ENCODE results near the gene CTNNA2.
A peak's percentile ranks its signal among the peaks of the same experiment; 100 is the strongest.
"Not testable (repeated sequence)": the region's sequence is repeated elsewhere in the genome, so short reads cannot be mapped to it uniquely, and the experiment has no call there.

Gene CTNNA2

DNA sequence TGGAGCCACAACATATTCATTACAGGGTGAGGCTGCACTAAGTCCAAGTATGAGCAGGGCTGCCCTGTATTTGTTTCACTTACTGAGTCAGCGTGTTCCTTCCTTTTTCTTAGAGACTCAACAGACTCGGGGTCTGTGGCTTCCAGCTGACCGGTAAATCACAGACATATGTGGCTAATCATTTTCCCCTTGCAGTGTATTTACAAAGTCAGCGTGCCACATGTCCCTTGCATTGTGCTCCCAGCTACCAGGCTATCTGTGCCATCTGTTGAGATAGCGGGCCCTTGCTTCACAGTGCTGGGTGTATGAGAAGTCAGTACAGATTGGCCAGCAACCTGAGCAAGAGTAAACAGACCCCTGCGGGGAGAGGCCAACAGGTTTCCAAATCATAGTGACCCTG lies 537.4 kb downstream of the CTNNA2 start:
- no peak for DNase-seq

DNA sequence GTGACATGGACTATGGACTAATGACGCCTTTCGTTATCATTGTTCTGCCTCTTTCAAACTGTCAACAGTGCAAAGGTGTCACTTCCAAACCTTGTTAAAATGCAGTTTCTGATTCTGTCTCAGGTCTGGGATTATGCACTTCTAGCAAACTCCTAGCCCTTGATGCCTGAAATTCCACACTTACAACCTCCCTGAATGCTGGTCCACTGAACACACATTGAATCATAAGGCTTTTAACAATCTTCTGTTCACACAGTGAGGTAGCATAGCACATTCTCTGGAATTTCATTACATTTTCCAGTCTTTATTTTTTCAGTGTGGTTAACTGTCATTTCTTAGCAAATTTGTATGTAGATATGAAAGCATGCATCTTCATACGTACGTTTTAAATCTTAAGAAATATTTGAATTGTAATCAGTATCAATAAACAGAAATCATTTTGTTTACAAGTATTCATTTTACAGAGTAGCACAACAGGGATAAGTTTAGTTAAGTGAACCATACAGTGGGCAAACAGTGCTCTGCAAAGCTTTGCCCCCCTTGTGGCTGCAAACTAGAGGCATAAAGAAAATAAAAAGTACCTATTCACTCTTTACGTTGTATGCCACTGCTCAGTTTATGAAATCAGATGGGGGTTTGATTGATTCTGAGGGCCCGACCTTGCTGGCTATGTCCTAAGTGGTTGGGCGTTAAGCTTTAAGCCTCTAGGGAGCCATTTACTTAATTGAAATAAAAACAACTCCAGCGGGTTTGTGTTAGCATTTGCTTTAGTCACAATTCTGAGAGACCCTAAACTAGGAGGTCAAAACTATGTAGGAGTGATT lies 540.9 kb downstream of the CTNNA2 start:
- DNase-seq: no peak

DNA sequence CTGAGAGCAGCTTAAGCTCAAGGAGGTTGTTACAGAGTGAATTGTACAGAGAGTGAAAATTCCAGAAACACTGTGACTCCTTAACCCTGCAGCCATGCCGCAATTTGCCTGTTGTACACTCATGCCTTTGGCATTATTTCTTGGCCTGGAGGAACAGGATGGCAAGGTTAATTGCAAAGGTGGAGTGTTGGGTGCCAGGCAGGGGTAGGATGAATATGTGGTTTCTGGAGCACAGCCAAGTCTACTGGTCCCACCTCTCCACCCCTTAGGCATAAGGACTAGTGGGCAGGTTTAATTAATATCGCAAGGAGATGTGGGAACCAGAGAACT lies 541.5 kb downstream of the CTNNA2 start:
- DNase-seq: no peak

DNA sequence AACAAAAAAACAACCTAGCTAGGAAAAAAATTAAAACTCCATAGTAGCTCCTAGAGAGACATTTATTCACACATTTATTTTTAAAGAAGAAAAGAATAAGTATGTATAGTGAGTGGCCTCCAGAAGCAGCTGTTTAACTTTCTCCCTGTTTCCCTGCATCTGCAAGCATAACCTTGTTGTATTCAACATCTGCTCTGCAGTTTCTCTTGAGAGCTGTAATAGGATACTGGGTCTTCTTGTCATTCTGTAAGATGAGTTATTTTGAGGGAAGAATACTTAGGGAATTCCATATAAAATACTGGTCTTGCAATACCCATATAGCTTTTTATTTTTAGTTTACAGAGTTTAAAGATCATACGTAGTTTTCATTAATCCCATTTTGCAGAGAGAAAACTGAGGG lies 545.1 kb downstream of the CTNNA2 start:
- DNase-seq: no peak

DNA sequence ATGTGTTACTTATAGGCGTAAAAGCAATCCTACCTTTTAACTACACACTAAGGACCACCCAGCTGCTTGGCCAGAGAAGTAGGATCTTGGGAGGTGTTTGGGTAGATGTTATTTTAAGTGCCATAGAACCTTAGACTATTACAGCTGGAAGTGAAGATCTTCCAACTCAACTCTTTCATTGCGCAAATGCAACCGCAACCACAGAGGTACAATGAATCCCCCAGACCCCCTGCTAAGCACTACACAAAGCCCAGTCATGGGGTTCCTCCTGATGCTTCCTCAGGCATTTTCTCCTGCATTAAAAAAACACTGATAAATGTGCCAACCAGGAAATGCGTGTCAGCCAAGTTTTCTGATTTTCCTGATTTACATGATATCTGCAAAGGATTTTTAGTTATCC lies 545.7 kb downstream of the CTNNA2 start:
- DNase-seq: no peak

DNA sequence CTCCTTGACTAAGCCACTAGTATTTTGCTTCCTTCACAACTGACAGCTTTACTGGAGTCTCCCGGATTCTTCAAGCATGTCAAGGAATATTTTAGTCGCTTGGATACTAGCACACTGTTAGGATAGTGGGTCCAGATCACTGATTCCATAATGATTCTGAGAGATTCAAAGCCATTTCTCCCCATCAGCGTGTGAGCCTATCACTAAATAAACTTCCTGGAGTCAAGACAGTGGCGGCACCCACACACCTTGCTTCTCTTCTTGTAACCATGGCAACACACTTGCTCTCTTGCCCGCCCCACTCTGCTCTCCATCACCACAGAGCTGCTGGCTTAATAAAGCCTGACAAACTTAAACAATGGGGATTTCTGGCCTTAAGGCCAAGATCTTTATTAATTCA lies 546.6 kb downstream of the CTNNA2 start:
- DNase-seq: no peak

DNA sequence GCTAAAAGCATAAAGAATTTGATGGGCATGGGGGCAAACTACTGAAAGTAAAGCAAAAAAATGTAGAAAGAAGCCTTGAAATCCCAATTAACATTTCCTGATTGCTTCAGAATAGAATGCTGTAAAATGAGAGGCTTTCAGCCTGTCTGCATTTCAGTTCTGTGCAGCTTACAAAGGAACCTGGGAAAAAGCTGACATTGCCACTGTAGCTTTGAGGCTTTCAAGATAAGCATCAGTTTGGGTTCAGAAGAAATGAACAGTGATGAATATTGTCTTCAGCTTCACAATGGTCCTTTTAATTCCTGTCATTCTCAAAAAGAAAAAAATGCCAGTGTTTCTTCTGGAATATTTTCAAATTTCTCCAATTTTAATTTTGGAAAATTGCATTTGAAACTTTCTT lies 549.0 kb downstream of the CTNNA2 start:
- no peak for DNase-seq

DNA sequence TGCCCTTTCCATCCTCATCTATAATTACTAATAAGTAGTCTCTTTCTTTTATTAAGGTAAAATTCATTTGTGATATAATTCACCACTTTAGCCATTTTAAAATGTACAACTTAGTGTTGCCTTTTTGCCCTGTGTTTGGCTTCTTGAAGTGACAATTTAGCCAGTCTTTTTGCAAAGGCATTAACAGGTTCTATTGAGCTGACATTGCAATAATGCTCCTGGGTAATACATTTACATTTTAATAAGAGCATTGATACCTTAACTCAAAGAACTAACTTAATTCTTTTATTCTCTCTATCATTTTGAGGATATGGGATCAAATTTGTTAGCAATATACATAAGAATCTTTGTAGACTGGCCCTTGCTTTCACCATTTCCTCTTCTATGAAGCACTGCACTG lies 549.4 kb downstream of the CTNNA2 start:
- no peak for DNase-seq

DNA sequence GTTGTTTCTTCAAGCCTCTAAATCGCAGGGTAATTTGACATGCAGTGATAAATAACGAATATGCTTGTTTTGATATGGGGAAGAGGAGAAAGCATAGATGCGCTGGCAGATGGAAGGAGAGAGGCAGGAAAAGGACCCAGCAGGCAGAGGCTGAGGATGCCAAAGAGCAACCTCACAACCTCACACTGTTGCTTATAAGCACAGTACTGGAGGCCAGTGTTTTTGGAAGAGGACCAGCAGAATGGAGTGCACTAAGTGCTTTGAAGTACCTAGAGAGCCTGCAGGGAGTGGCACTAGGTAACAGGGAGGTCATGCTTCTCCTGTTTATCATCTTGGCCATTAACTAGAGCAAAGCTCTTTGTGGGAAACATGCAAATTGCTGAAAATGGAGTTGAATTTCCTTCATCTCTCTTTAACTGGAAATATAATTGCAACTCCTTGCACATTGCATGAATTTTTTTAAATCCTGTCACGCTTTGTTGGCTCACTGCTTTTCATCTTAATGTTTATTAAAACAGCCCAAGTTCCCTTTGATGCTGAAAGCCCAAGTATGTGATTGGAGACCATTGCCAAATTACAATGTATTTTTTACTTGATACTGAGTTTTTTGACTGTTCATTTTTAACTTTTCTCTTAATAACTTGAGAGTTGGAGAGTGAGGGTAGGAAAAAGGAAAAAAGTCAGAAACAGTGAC lies 555.3 kb downstream of the CTNNA2 start:
- DNase-seq: no peak

DNA sequence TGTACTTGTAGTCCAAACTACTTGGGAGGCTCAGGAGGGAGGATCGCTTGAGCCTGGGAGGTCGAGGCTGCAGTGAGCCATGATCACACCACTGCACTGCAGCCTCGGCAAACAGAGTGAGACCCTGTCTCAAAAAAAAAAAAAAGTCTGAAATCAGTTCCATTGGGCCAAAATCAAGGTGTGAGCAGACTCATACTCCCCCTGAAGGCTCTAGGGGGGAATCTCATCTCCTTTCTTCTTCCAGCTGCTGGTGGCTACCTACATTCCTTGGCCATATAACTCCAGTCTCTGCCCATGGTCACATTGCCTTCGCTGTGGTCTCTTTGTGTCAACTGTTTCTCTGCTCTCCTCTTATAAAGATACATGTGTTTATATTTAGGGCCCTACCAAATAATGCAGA lies 557.7 kb downstream of the CTNNA2 start:
- DNase-seq: no peak

DNA sequence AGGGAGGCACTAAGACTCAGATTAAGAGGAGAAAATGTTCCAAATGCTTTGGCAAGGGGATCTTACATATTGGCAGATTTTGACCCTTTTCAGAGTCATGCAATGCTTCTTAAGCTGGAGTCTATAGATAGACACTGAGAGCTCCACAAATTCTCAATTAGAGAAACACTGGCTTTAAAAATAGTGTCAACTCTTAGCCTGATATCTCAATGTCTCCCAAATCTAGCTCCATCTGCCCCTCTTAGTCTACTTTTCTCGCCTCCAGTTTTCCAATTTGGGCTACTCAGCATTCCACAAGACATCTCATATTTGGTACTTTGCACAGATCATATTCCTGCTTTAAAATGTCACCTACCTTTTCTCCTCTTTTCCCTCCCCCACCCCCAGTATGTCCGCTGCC lies 559.1 kb downstream of the CTNNA2 start:
- no peak for DNase-seq

DNA sequence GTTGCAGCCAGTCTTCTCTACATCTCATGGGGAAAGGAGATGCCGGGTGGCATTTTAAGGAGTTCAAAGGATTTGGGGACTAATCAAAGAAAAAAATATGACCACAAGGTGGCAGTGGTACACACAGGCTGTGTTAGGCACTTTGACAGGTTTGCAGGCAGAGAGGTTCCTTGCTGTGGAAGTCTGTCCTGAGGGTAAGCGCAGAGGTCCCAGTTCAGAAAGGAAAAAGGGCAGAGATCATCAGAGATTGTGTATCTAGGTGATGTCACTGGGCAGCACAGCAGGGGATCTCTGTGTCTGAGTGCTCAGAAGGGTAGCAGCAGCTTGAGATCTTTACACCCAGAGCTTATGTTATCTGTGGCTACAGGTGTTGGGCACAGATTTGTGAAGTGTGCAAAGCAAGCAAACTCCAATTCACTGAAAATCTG lies 560.3 kb downstream of the CTNNA2 start:
- peak; percentile 19 for DNase-seq

DNA sequence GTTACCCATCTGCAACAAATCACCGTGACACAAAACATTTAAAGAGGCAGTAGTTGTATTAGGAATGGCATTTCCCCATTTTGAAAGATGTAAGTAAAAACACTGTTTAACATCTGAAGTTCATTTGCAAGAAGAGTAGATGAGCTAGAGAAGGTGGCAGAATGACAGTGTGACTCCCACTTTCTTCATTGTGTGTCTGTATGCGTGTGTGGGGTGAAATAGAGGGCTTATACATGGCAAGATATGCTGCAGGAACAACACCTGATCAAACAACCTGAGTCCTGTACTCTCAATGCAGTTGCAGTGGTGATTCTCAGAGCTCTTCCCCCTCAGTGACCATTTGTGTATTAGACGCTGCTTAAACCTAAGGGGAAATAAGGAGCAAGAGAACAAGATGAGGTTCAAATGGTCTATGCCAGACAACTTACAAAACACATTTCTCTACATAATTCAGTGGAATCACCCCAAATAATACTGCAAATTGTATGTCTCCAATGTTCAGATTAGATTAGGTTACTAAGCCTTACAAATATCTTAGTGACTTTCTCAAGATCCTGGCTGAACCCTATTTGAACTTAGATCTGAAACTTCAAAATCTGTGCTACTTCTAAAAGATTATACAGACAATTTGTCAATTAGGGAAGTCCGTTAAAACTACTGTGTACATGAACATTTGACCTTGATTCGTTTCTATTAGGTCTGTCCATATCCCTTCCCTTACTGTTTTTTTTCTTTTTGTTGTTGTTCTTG lies 561.6 kb downstream of the CTNNA2 start:
- no peak for DNase-seq

DNA sequence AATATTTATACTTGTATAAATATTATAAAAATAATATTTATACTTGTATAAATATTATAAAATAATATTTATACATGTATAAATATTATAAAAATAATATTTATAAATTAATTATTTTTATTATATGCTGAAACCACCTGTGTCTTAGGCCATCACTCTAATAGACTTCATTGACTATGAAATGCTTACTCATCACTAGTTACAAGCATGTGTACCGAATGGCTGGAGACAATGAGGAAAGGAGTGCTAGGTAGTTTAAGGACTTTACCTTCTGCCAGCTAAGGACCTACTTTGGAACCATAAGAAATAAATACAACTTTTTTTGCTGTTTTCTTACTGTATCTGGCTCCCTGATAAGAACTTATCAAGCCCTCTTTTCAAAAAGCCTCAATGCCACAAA lies 562.9 kb downstream of the CTNNA2 start:
- DNase-seq: no peak

DNA sequence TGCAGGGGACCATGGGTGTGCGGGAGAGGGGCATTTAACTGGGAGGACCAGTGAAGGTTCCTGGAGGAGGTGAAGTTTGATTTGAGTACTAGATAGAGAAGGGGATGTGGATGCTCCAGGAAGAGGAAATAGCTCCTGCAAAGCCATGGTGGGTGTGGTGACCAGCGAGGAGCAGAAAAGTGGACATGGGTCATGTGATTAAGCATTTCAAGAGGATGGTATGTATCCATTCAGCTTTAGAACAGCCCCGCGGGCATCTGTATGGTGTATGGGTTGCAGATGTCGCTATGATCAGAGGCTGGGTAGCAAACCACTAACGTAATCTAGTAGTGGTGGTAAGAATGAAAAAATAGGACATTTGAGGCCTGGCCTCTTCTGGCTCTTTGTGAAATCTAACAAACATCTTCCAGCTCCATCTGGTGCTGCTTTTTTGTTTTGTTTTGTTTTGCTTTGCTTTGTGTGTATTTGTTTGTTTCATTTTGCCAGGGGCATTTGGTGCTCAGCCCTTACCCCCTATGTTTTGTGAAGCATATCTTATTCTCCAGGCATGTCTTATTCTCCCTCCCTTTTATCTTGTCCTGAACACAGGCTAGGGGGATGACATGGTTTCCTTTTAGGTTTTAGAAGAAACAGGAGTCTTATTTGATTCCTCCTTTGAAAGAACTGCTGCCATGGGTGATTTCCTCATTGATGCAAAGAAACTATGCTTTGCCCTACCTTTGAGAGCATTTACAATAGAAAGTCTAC lies 565.6 kb downstream of the CTNNA2 start:
- DNase-seq: no peak

DNA sequence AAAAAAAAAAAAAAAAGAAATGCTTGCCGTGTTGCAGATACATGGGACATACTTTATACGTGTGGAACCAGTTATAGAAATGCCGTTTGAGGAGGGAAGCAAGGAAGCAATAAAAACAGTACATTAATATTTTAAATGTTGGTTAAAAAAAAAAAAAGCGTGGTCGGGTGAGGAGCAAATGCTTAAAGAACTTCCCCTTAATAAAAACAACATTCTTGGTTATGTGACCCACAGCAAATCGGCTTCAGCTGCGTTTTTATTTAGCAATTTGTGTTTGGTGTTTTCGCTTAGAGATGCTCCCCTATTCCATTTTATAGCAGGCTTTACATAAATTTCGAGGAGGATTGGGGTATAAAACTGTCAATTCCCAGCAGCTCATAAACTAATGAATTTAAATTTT lies 568.1 kb downstream of the CTNNA2 start:
- DNase-seq: no peak

DNA sequence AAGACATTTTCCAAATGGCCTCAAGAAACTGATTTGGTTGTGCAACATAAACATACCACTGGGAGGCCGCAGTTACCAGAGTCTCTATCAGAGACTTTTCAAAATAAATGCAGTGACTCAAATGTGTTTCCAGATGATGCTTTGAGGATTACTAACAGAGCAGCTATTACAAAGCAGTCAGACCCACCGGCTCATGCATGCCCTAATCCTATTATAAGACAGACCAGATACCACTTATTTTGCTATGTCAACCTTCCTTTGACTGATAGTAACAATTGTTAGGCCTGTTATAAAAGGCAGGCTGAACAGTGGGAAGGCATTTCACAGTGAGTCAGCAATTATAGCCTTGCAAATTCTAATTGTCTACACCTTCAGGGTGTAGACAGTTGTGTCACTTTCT lies 574.0 kb downstream of the CTNNA2 start:
- DNase-seq: no peak

DNA sequence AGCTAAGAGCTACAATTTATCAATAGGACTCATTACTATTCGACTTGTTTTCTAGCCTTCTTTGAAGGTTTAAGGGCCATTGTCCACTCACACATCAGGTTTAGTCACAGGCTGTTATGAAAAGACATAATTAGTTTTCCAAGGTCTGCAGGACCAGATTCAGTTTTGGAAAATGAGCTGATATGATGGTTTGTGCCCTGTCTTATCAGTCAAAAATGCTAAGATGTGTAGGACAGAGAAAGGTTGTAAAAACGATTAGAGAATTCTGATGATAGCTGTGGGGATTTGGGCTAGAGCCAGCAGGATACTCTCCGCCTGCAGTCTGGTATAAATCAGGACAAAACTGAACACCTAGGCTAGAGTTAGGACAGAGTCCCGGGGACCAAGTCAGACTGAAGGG lies 578.4 kb downstream of the CTNNA2 start:
- DNase-seq: no peak

DNA sequence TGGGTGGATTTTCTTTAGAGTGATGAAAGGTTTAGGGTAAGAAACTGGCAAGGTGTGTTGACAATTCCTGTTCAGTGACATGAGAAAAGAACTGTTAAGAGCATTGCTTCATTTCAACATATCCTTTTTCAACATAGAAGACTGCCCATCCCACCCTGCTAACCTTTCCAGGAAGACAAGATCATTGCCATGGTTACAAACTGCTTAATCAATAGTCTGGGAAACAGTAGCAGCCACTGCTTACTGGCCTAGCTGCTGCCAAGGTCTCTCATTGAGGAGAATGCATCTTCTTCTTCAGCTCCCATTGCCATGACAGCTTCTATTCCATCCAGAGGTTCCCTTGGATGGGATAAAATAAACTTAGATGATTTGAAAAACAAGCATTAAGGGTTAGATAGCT lies 579.6 kb downstream of the CTNNA2 start:
- no peak for DNase-seq

DNA sequence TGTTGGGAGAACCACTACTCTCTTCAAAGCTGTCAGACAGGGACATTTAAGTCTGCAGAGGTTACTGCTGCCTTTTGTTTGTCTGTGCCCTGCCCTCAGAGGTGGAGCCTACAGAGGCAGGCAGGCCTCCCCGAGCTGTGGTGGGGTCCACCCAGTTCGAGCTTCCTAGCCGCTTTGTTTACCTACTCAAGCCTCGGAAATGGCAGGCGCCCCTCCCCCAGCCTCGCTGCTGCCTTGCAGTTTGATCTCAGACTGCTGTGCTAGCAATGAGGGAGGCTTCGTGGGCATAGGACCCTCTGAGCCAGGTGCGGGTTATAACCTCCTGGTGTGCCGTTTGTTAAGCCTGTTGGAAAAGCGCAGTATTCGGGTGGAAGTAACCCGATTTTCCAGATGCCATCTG lies 585.7 kb downstream of the CTNNA2 start:
- not testable (repeated sequence) for DNase-seq

DNA sequence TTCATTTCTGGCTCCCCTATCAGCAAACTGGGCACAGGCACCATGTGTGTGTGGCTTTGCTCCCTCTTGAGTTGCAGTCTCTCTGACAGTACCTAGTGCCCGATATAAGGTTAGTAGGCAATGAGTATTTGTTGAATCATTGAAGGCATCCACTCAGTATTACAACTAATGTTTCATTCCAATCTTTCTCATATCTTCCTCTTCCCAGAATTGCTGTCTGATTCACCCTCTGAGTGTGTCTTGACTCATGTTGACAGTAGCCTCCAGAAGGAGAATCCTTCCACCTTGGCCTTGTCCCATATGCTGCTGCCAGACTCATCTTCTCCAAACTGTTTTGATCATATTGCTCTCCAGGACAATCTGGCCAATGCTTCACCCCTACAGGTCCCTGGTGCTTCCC lies 589.2 kb downstream of the CTNNA2 start:
- DNase-seq: no peak

DNA sequence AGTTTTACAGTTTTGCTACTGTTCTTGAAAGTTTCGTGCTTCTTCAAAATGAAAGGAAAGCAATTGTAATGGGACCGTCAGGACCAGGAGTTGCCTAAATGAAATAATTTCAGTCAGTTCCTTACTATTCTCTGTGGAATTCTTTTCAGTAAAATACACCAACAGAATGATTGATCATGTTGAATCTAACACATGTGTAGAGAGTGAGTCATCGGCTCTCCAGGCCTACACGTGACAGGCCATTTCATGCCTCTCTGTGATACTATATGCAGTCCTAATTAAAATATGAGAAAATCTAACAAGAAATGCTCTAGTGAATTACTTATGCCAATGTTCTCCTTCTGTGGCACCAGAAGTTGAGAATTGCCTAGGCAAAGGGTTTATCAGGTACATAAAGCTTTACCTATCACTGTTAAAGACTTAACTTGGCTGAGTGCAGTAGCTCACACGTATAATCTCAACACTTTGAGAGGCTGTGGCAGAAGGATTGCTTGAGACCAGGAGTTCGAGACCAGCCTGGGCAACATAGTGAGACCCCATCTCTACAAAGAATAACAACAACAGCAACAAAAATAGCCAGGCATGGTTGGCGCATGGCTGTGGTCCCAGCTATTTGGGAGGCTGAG lies 592.3 kb downstream of the CTNNA2 start:
- DNase-seq: no peak

DNA sequence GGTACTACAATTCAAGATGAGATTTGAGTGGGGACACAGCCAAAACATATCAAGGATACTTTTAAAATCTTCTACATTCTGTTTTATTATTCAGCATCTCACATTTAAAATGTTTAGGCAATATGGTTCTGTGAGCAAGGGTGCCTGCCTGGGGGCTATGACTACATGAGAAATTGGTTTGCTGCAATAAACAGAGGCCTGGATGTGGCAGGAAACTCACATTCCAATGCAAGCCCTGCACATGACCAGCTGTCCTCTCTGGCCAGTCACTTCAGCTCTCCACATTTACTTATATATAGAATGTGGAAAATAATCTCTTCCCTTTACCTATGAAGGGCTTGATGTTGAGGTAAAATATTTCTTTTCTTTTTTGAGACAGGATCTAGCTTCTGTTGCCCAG lies 598.3 kb downstream of the CTNNA2 start:
- DNase-seq: no peak

Measured in KG1 (cell line).